PC-3 (cell line): Measurements from ENCODE around the gene UBXN6. TPM values are rescaled to one million over a fixed set of nuclear protein-coding genes. Genes with fewer than 3 reads are reported as not detected.

ENCODE experiments used
- ATAC-seq: fragments of 200-7000 bp; cut with Tn5 transposase; 2 replicates; pipeline ENCODE4 v1.9.1; 2020; ENCODE audit warnings: mild to moderate bottlenecking, moderate library complexity
- BruUV-seq: library from RNA; stranded (reverse); fragments of 400-500 nt; replicated peaks from 2 replicates; lab custom pipeline; 2021; lab: Mats Ljungman, UMichigan
- CTCF ChIA-PET: fragments of 300-600 bp; sonication (Branson Sonifier 250); formaldehyde crosslinking; loops from one replicate; lab custom pipeline; 2022; ENCODE audit warnings: antibody characterized with exemption; lab: Charles Lee
- POLR2A ChIA-PET: fragments of 300-600 bp; sonication (Branson Sonifier 250); formaldehyde crosslinking; loops from one replicate; lab custom pipeline; 2022; ENCODE audit warnings: antibody characterized with exemption; ENCODE audit not compliant: unreplicated experiment; lab: Charles Lee
- DNase-seq: peaks from one replicate; pipeline ENCODE4 v3.0.0-alpha.2; 2015
- H2AFZ ChIP-seq: fragments of 300-600 bp; sonication (generic); 2 replicates; pipeline ENCODE4 v1.6.0; 2016; ENCODE audit warnings: antibody characterized with exemption, low read length
- H3F3A ChIP-seq: fragments of 300-600 bp; sonication (generic); one replicate; pipeline ENCODE4 v1.6.0; 2017; ENCODE audit warnings: antibody characterized with exemption, low read length, control low read depth, mild to moderate bottlenecking; ENCODE audit not compliant: unreplicated experiment
- H3K27ac ChIP-seq: fragments of 300-600 bp; sonication (generic); 2 replicates; pipeline ENCODE4 v1.5.1; 2016; ENCODE audit warnings: mild to moderate bottlenecking, low read length
- H3K27me3 ChIP-seq: fragments of 300-600 bp; sonication (generic); 2 replicates; pipeline ENCODE4 v1.6.1; 2016; ENCODE audit warnings: low read length, mixed read lengths
- H3K36me3 ChIP-seq: fragments of 300-600 bp; sonication (generic); 2 replicates; pipeline ENCODE4 v1.6.1; 2016; ENCODE audit warnings: low read depth, mixed run types, low read length, mixed read lengths
- H3K4me1 ChIP-seq: fragments of 300-600 bp; sonication (generic); 2 replicates; pipeline ENCODE4 v1.5.1; 2016; ENCODE audit warnings: low read length; ENCODE audit not compliant: insufficient read depth
- H3K4me2 ChIP-seq: fragments of 300-600 bp; sonication (generic); 2 replicates; pipeline ENCODE4 v1.6.0; 2016; ENCODE audit warnings: low read length
- H3K4me3 ChIP-seq: fragments of 300-600 bp; sonication (generic); 2 replicates; pipeline ENCODE4 v1.5.1; 2016; ENCODE audit warnings: mild to moderate bottlenecking, low read length, mixed read lengths
- H3K79me2 ChIP-seq: fragments of 300-600 bp; sonication (generic); 2 replicates; pipeline ENCODE4 v1.6.1; 2017; ENCODE audit warnings: low read length, mixed read lengths
- H3K9ac ChIP-seq: fragments of 300-600 bp; sonication (generic); 2 replicates; pipeline ENCODE4 v1.6.0; 2016; ENCODE audit warnings: mild to moderate bottlenecking, low read length
- H3K9me2 ChIP-seq: fragments of 300-600 bp; sonication (generic); replicated peaks from 2 replicates; pipeline ENCODE4 v1.6.1; 2016; ENCODE audit warnings: mixed run types, low read length, mixed read lengths
- H3K9me3 ChIP-seq: fragments of 300-600 bp; sonication (generic); 2 replicates; pipeline ENCODE4 v1.6.1; 2016; ENCODE audit warnings: low read length, mixed read lengths
- H4K20me1 ChIP-seq: fragments of 300-600 bp; sonication (generic); 2 replicates; pipeline ENCODE4 v1.6.1; 2016; ENCODE audit warnings: low read length, mixed read lengths
- EZH2 ChIP-seq: fragments of 300-600 bp; sonication (generic); IDR thresholded peaks from one replicate; pipeline ENCODE4 v1.6.1; 2017; ENCODE audit warnings: antibody characterized with exemption, mild to moderate bottlenecking, low read length; ENCODE audit not compliant: unreplicated experiment
- EZH2phosphoT487 ChIP-seq: fragments of 300-600 bp; sonication (generic); IDR thresholded peaks from 2 replicates; pipeline ENCODE4 v1.6.1; 2018; ENCODE audit warnings: mild to moderate bottlenecking, antibody characterized with exemption, low read length, borderline replicate concordance
- intact Hi-C: fragments of 100-400 bp; cut with micrococcal nuclease; formaldehyde crosslinking; loops from 2 replicates; pipeline ENCODE4 v1.9.0; 2023
- total RNA-seq: library from RNA; depleted of rRNA; stranded (reverse); fragments of >200 nt; gene quantifications from 2 replicates; pipeline ENCODE4 v1.2.3, GENCODE V29; 2014
- TF ChIP-seq, protein P1 (sequence below): fragments of 300-600 bp; sonication (generic); conservative IDR thresholded peaks from 2 replicates; pipeline ENCODE4 v1.5.1; 2017; ENCODE audit warnings: antibody characterized with exemption, low read depth, mild to moderate bottlenecking, low read length

Gene UBXN6
- total RNA-seq, 1 experiment from 2014 or later: 64.0 TPM

- Histone ChIP-seq H3K9me3 (no peaks in the 10 kb centered on the region), H3K27me3 (no peaks in the 10 kb centered on the region), H3K79me2 (peaks cover 43% of the 10 kb centered on the region), H4K20me1 (0 out of 2 replicates have a peak, but pooled peaks cover 10% of the 10 kb centered on the region), H2AFZ (no peak overlapping the region), H3K4me1 (peaks cover 5% of the 10 kb centered on the region; the same call in 1 of the 2 replicates), H3K36me3 (peaks cover 14% of the 10 kb centered on the region; the same call in 1 of the 2 replicates), H3K4me3 (no peak overlapping the region), H3K9ac (no peak overlapping the region), H3K4me2 (no peak overlapping the region), H3F3A (no peaks in the 10 kb centered on the region), H3K9me2 (no peaks in the 10 kb centered on the region), H3K27ac (no peak overlapping the region)
- BruUV-seq: no TSS peak
- intact Hi-C loops: no loop called here
- TF ChIP-seq EZH2: no peak
- TF ChIP-seq, protein P1, sequence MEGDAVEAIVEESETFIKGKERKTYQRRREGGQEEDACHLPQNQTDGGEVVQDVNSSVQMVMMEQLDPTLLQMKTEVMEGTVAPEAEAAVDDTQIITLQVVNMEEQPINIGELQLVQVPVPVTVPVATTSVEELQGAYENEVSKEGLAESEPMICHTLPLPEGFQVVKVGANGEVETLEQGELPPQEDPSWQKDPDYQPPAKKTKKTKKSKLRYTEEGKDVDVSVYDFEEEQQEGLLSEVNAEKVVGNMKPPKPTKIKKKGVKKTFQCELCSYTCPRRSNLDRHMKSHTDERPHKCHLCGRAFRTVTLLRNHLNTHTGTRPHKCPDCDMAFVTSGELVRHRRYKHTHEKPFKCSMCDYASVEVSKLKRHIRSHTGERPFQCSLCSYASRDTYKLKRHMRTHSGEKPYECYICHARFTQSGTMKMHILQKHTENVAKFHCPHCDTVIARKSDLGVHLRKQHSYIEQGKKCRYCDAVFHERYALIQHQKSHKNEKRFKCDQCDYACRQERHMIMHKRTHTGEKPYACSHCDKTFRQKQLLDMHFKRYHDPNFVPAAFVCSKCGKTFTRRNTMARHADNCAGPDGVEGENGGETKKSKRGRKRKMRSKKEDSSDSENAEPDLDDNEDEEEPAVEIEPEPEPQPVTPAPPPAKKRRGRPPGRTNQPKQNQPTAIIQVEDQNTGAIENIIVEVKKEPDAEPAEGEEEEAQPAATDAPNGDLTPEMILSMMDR: no peak
- no peak for TF ChIP-seq EZH2phosphoT487
- ATAC-seq (no peak), DNase-seq (no peak)
- POLR2A ChIA-PET: no interaction called here
- CTCF ChIA-PET: no interaction called here
These were observed 42.7 kb downstream of the UBXN6 start for GRCh38 chr19:4414800-4415321.

- Histone ChIP-seq H3K9ac (no peak overlapping the region), H3K4me3 (no peak overlapping the region), H3K4me1 (peaks cover 5% of the 10 kb centered on the region; the same call in 1 of the 2 replicates), H4K20me1 (0 out of 2 replicates have a peak, but pooled peaks cover 10% of the 10 kb centered on the region), H3K9me2 (no peaks in the 10 kb centered on the region), H3K4me2 (no peak overlapping the region), H3K36me3 (peaks cover 15% of the 10 kb centered on the region; the same call in 1 of the 2 replicates), H3F3A (no peaks in the 10 kb centered on the region), H3K27me3 (no peaks in the 10 kb centered on the region), H2AFZ (no peak overlapping the region), H3K27ac (no peak overlapping the region), H3K9me3 (no peaks in the 10 kb centered on the region), H3K79me2 (peaks cover 43% of the 10 kb centered on the region)
- ChIA-PET CTCF (no interaction called here), POLR2A (no interaction called here)
- DNase-seq (peak; percentile 17), ATAC-seq (no peak; the same call in 1 of the 2 replicates)
- intact Hi-C loops: no loop called here
- BruUV-seq: no TSS peak
- TF ChIP-seq EZH2 (no peak), EZH2phosphoT487 (no peak)
- TF ChIP-seq, protein P1: no peak
These were observed 43.3 kb downstream of the UBXN6 start for GRCh38 chr19:4414144-4414799.

GRCh38 chr19:4413588-4413987, 44.0 kb downstream of the UBXN6 start:
- Histone ChIP-seq H2AFZ (no peak overlapping the region), H3K27me3 (no peaks in the 10 kb centered on the region), H3K4me1 (peaks cover 5% of the 10 kb centered on the region; the same call in 1 of the 2 replicates), H3K79me2 (peaks cover 49% of the 10 kb centered on the region), H3K9me3 (no peaks in the 10 kb centered on the region), H4K20me1 (0 out of 2 replicates have a peak, but pooled peaks cover 10% of the 10 kb centered on the region), H3K27ac (no peak overlapping the region), H3F3A (no peaks in the 10 kb centered on the region), H3K4me2 (no peak overlapping the region), H3K4me3 (no peak overlapping the region), H3K9me2 (no peaks in the 10 kb centered on the region), H3K36me3 (peaks cover 15% of the 10 kb centered on the region), H3K9ac (no peak overlapping the region)
- ATAC-seq: no peak
- no peak for DNase-seq
- no TSS peak for BruUV-seq
- POLR2A ChIA-PET: no interaction called here
- intact Hi-C loops: no loop called here
- no peak for TF ChIP-seq EZH2
- no peak for TF ChIP-seq EZH2phosphoT487
- TF ChIP-seq, protein P1: no peak
- CTCF ChIA-PET: no interaction called here
